ENCODE results near the gene SRSF12.
"Not testable (repeated sequence)": the region's sequence is repeated elsewhere in the genome, so short reads cannot be mapped to it uniquely, and the experiment has no call there.

DNA sequence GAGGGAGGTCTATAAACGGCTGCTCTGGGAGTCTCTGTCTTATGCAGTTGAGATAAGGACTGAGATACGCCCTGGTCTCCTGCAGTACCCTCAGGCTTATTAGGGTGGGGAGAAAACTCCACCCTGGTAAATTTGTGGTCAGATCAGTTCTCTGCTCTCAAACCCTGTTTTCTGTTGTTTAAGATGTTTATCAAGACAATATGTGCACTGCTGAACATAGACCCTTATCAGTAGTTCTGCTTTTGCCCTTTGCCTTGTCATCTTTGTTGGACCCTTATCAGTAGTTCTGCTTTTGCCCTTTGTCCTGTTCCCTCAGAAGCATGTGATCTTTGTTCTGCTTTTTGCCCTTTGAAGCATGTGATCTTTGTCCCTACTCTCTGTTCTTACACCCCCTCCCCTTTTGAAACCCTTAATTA, 10.4 kb upstream of the SRSF12 start:
- TF ChIP-seq, protein P1, sequence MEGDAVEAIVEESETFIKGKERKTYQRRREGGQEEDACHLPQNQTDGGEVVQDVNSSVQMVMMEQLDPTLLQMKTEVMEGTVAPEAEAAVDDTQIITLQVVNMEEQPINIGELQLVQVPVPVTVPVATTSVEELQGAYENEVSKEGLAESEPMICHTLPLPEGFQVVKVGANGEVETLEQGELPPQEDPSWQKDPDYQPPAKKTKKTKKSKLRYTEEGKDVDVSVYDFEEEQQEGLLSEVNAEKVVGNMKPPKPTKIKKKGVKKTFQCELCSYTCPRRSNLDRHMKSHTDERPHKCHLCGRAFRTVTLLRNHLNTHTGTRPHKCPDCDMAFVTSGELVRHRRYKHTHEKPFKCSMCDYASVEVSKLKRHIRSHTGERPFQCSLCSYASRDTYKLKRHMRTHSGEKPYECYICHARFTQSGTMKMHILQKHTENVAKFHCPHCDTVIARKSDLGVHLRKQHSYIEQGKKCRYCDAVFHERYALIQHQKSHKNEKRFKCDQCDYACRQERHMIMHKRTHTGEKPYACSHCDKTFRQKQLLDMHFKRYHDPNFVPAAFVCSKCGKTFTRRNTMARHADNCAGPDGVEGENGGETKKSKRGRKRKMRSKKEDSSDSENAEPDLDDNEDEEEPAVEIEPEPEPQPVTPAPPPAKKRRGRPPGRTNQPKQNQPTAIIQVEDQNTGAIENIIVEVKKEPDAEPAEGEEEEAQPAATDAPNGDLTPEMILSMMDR (IDR thresholded peaks at IDR 0.05): not testable (repeated sequence)
- TF ChIP-seq POLR2A, POLR2AphosphoS5, EP300 (IDR thresholded peaks at IDR 0.05): not testable (repeated sequence)
